ENCODE measurements around the gene EPS8L2. TPM values are rescaled to one million over a fixed set of nuclear protein-coding genes. Genes with fewer than 3 reads are reported as not detected.

EPS8L2 gene
- 2.6 and 3.9 TPM in 2 replicates for total RNA-seq
- long read RNA-seq = 0 reads

GRCh38 chr11:705646-706438, at the start of gene EPS8L2:
EPS8L2 (plus strand) TSS chr11:706231; CDS start chr11:709408, 3,177 bp downstream.
- H3K4me3 Mint-ChIP-seq = peak within 1 kb of the TSS; percentile 56
- H3K36me3 Mint-ChIP-seq (ENCODE audit: low read depth) = no peaks in the 10 kb centered on the region
- DNase-seq (ENCODE audit: low read depth, low spot score) = no peak
- no peak within 1 kb of the TSS for H3K27ac Mint-ChIP-seq (ENCODE audit: unreplicated experiment)
- TF ChIP-seq CTCF (conservative IDR thresholded peaks at IDR 0.05) = no peak
- H3K4me1 Mint-ChIP-seq = peaks cover 6% of the 10 kb centered on the region
- H3K27me3 Mint-ChIP-seq (ENCODE audit: low read depth) = peaks cover 32% of the 10 kb centered on the region
- no peaks in the 10 kb centered on the region for H3K9me3 Mint-ChIP-seq

- Mint-ChIP-seq H3K9me3 (no peaks in the 10 kb centered on the region), H3K4me1 (no peaks in the 10 kb centered on the region), H3K36me3 (ENCODE audit: low read depth) (peaks cover 6% of the 10 kb centered on the region), H3K27me3 (ENCODE audit: low read depth) (no peaks in the 10 kb centered on the region), H3K27ac (ENCODE audit: unreplicated experiment) (no peak overlapping the region), H3K4me3 (no peak overlapping the region)
- no peak for DNase-seq (ENCODE audit: low read depth, low spot score)
- no peak for TF ChIP-seq CTCF (conservative IDR thresholded peaks at IDR 0.05)
Observed at GRCh38 chr11:656426-656825, 49.6 kb upstream of the EPS8L2 start.

- Mint-ChIP-seq H3K9me3 (no peaks in the 10 kb centered on the region), H3K27me3 (ENCODE audit: low read depth) (no peaks in the 10 kb centered on the region), H3K27ac (ENCODE audit: unreplicated experiment) (no peak overlapping the region), H3K4me3 (no peak overlapping the region), H3K36me3 (ENCODE audit: low read depth) (peaks cover 5% of the 10 kb centered on the region), H3K4me1 (no peaks in the 10 kb centered on the region)
- no peak for TF ChIP-seq CTCF (conservative IDR thresholded peaks at IDR 0.05)
- no peak for DNase-seq (ENCODE audit: low read depth, low spot score)
Observed at GRCh38 chr11:656866-657265, 49.2 kb upstream of the EPS8L2 start.

GRCh38 chr11:657691-658126, 48.3 kb upstream of the EPS8L2 start:
- no peak overlapping the region for H3K27ac Mint-ChIP-seq (ENCODE audit: unreplicated experiment)

GRCh38 chr11:659532-660085, 46.4 kb upstream of the EPS8L2 start:
- DNase-seq (ENCODE audit: low read depth, low spot score) = no peak
- peaks cover 2% of the 10 kb centered on the region for H3K36me3 Mint-ChIP-seq (ENCODE audit: low read depth)
- H3K27ac Mint-ChIP-seq (ENCODE audit: unreplicated experiment) = no peak overlapping the region

More at GRCh38 chr11:657691-658126, 48.3 kb upstream of the EPS8L2 start:
- Mint-ChIP-seq H3K9me3 (no peaks in the 10 kb centered on the region), H3K27me3 (ENCODE audit: low read depth) (no peaks in the 10 kb centered on the region), H3K36me3 (ENCODE audit: low read depth) (peaks cover 5% of the 10 kb centered on the region), H3K4me3 (no peak overlapping the region), H3K4me1 (peaks cover 3% of the 10 kb centered on the region)
- DNase-seq (ENCODE audit: low read depth, low spot score) = no peak
- TF ChIP-seq CTCF (conservative IDR thresholded peaks at IDR 0.05) = no peak

More at GRCh38 chr11:659532-660085, 46.4 kb upstream of the EPS8L2 start:
- TF ChIP-seq CTCF (conservative IDR thresholded peaks at IDR 0.05) = no peak
- Mint-ChIP-seq H3K4me3 (no peak overlapping the region), H3K9me3 (no peaks in the 10 kb centered on the region), H3K4me1 (peaks cover 5% of the 10 kb centered on the region), H3K27me3 (ENCODE audit: low read depth) (no peaks in the 10 kb centered on the region)
